CD4-positive, alpha-beta T cell (primary cell): Measurements from ENCODE around the gene CC2D1B. TPM values are rescaled to one million over a fixed set of nuclear protein-coding genes. Genes with fewer than 3 reads are reported as not detected.

Experiments
- ATAC-seq: fragments of 200-7000 bp; cut with Tn5 transposase; one replicate; pipeline ENCODE4 v1.10.0; 2022; ENCODE audit warnings: mild to moderate bottlenecking; ENCODE audit not compliant: poor library complexity
- CTCF ChIA-PET: fragments of 350-600 bp; sonication (Branson Sonifier 250); formaldehyde crosslinking; loops from one replicate; lab custom pipeline; 2021; ENCODE audit warnings: antibody characterized with exemption, inconsistent platforms; lab: Charles Lee
- POLR2A ChIA-PET: fragments of 350-600 bp; sonication (Branson Sonifier 250); formaldehyde crosslinking; loops from one replicate; lab custom pipeline; 2021; ENCODE audit warnings: antibody characterized with exemption, inconsistent platforms; lab: Charles Lee
- DNase-seq, 14 experiments: peaks; one replicate each; pipeline ENCODE4 v3.0.0-alpha.2; 2013 to 2020; ENCODE audit warnings: mixed read lengths in 2 of 14
- H3K27ac ChIP-seq, 2 donors: one replicate each; pipeline versions ENCODE4 v1.5.1 to v1.7.0; 2013; ENCODE audit warnings: low read length in 2 of 2, low read depth in 1 of 2, mild to moderate bottlenecking in 1 of 2
- H3K27me3 ChIP-seq, 2 experiments: 1 replicate in 1 of 2; 2 replicates in 1 of 2; pipeline versions ENCODE4 v1.6.1 to v1.7.0; 2013; ENCODE audit warnings: low read length in 2 of 2, control low read depth in 1 of 2, mild to moderate bottlenecking in 1 of 2, moderate library complexity in 1 of 2; ENCODE audit not compliant: insufficient read depth in 2 of 2, control insufficient read depth in 1 of 2
- H3K36me3 ChIP-seq: one replicate; pipeline ENCODE4 v1.6.1; 2013; ENCODE audit warnings: low read length, control low read depth; ENCODE audit not compliant: insufficient read depth
- H3K4me1 ChIP-seq: one replicate; pipeline ENCODE4 v1.6.1; 2013; ENCODE audit warnings: low read length, control low read depth; ENCODE audit not compliant: insufficient read depth
- H3K4me3 ChIP-seq: one replicate; pipeline ENCODE4 v1.5.1; 2013; ENCODE audit warnings: mild to moderate bottlenecking, low read length, moderate library complexity
- H3K9me3 ChIP-seq, 2 experiments: 1 replicate in 1 of 2; 2 replicates in 1 of 2; pipeline versions ENCODE4 v1.6.1 to v1.7.0; 2013; ENCODE audit warnings: low read length in 2 of 2, mild to moderate bottlenecking in 2 of 2, control low read depth in 1 of 2, moderate library complexity in 1 of 2; ENCODE audit not compliant: control insufficient read depth in 1 of 2, insufficient read depth in 1 of 2
- H3K27ac Mint-ChIP-seq: one replicate; pipeline ENCODE4 v1.8.0; 2020; ENCODE audit warnings: mixed read lengths
- H3K27me3 Mint-ChIP-seq: one replicate; pipeline ENCODE4 v1.8.0; 2021; ENCODE audit warnings: mixed read lengths
- H3K36me3 Mint-ChIP-seq: one replicate; pipeline ENCODE4 v1.8.0; 2021; ENCODE audit warnings: low read depth, mixed read lengths
- H3K4me1 Mint-ChIP-seq: one replicate; pipeline ENCODE4 v1.8.0; 2021; ENCODE audit warnings: low read depth, mixed read lengths
- H3K4me3 Mint-ChIP-seq: one replicate; pipeline ENCODE4 v1.8.0; 2020; ENCODE audit warnings: mild to moderate bottlenecking, mixed read lengths
- H3K9me3 Mint-ChIP-seq: one replicate; pipeline ENCODE4 v1.8.0; 2020; ENCODE audit warnings: mixed read lengths
- intact Hi-C, 2 experiments: fragments of 100-400 bp; cut with DNase I in 1 of 2; cut with micrococcal nuclease in 1 of 2; formaldehyde crosslinking; loops; one replicate each; pipeline versions ENCODE4 v1.15.1 to v1.9.0; 2023 to 2025; cut with DNase I, micrococcal nuclease
- total RNA-seq, 174 experiments: library from RNA in 2 of 174; stranded (reverse) in 2 of 174; gene quantifications; one replicate each; pipeline ENCODE4 v1.2.3 and lab custom pipeline; 2021 to 2026
- TF ChIP-seq, protein P1 (sequence below): fragments of 200-600 bp; IDR thresholded peaks from one replicate; pipeline ENCODE4 v1.8.0; 2022; ENCODE audit warnings: antibody characterized with exemption, mild to moderate bottlenecking

Gene CC2D1B
- total RNA-seq, 2 experiments from 2014 or later: 46.5 to 47.5 TPM

DNA sequence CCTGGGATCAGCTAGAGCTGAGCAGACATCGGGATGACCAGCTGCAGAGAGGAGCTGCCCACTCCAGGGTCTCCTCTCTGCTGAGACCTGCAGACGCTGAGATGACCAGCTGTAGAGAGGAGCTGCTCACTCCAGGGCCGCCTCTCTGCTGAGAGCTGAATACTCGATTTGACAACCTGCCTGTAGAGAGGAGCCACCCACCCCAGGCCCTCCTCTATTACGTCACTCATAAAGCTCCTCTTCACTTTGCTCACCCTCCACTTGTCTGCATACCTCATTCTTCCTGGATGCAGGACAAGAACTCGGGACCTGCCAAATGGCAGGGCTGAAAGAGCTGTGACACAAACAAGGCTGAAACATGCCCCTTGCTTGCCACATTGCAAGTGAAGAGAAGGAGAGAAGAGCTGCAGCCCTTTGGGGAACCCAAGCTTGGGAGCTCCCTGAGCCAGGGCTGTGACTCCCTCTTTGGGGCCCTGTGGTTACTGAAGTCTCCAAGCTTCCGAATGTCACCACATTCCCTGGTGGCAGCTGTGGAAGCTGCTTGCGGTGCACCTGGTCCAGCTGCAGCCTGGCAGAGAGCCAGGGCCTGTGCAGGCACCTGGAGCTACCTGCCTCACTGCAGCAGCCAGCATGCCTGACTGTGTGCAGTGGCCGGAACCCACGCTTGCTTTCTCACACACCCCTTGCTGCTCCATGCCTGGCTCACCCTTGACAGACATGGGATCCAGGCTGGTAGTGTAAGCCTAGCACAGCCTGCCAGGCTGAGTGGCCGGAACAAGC is 59.6 kb downstream of the CC2D1B start:
- DNase-seq (no peak), ATAC-seq (no peak)
- Histone ChIP-seq H3K4me1 (no peaks in the 10 kb centered on the region), H3K4me3 (no peak overlapping the region), H3K9me3 (no peaks in the 10 kb centered on the region), H3K27me3 (no peaks in the 10 kb centered on the region), H3K36me3 (peaks cover 3% of the 10 kb centered on the region), H3K27ac (no peak overlapping the region)
- Mint-ChIP-seq H3K27ac (no peak overlapping the region), H3K4me3 (no peak overlapping the region), H3K4me1 (no peaks in the 10 kb centered on the region), H3K9me3 (no peaks in the 10 kb centered on the region), H3K36me3 (peaks cover 29% of the 10 kb centered on the region), H3K27me3 (no peaks in the 10 kb centered on the region)
- ChIA-PET POLR2A (no interaction called here), CTCF (no interaction called here)
- intact Hi-C loops: no loop called here
- TF ChIP-seq, protein P1, sequence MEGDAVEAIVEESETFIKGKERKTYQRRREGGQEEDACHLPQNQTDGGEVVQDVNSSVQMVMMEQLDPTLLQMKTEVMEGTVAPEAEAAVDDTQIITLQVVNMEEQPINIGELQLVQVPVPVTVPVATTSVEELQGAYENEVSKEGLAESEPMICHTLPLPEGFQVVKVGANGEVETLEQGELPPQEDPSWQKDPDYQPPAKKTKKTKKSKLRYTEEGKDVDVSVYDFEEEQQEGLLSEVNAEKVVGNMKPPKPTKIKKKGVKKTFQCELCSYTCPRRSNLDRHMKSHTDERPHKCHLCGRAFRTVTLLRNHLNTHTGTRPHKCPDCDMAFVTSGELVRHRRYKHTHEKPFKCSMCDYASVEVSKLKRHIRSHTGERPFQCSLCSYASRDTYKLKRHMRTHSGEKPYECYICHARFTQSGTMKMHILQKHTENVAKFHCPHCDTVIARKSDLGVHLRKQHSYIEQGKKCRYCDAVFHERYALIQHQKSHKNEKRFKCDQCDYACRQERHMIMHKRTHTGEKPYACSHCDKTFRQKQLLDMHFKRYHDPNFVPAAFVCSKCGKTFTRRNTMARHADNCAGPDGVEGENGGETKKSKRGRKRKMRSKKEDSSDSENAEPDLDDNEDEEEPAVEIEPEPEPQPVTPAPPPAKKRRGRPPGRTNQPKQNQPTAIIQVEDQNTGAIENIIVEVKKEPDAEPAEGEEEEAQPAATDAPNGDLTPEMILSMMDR: no peak

DNA sequence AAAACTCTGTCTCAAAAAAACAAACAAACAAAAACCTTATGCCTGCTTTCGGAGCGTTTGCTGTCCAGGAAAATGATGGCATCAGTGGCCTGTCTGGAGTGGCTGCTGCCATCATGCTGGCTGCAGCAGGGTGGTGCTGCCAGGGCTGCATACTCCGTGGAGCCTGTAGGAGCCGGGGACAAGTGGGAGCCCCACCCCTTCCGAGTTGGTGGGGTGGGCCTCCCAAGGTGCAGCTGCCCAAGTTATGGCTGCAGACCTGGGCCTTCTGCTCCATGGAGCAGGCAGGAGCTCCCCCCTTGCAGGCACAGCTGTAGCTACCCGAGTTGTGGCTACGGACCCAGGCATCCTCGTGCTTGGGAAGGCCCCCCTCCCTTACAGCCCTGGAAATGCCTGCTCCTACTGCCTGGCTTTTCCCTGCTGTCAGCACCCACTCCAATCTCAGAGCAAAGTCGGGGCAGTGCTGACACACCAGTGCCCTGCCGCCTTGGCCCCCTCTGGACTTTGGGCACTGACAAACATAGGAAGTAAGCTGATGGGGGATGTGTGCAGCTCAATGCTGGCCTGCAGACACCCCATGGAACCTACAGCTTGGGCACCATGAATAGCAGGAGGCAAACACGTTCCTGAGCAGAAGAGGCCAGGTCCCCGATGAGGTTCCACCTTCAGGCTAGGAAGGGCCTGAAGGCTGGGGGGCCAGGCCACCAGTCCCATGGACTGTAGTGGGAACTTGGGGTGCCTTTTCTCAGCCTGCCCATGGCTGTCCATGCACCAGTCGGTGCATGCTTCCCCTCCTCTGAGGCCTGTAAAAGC is 60.4 kb downstream of the CC2D1B start:
- CTCF ChIA-PET: no interaction called here

More for the DNA sequence above, 60.4 kb downstream of the CC2D1B start:
- Mint-ChIP-seq H3K4me3 (no peak overlapping the region), H3K36me3 (peaks cover 29% of the 10 kb centered on the region), H3K9me3 (no peaks in the 10 kb centered on the region), H3K4me1 (no peaks in the 10 kb centered on the region), H3K27ac (no peak overlapping the region), H3K27me3 (no peaks in the 10 kb centered on the region)
- Histone ChIP-seq H3K9me3 (no peaks in the 10 kb centered on the region), H3K27me3 (no peaks in the 10 kb centered on the region), H3K27ac (no peak overlapping the region), H3K4me1 (no peaks in the 10 kb centered on the region), H3K36me3 (peaks cover 3% of the 10 kb centered on the region), H3K4me3 (no peak overlapping the region)
- ATAC-seq (no peak), DNase-seq (no peak)
- POLR2A ChIA-PET: no interaction called here
- TF ChIP-seq, protein P1: no peak
- intact Hi-C loops: no loop called here

Other genes starting within 250 kb of the CC2D1B start
- gene ZFYVE9, start 224.1 kb downstream of the CC2D1B start, total RNA-seq: 1 to 10 TPM; 5.4 to 6.1 TPM
- gene ORC1, start 38.2 kb upstream of the CC2D1B start, total RNA-seq: 1 to 10 TPM; 1.1 to 1.3 TPM
- 10 to 100 TPM; 56.2 to 63.6 TPM for gene PRPF38A, start 38.4 kb upstream of the CC2D1B start, total RNA-seq
- gene TUT4, start 186.9 kb upstream of the CC2D1B start, total RNA-seq: 100 to 1,000 TPM; 141 to 147 TPM
- 10 to 100 TPM; 11.7 to 12.5 TPM for gene GPX7, start 236.2 kb upstream of the CC2D1B start, total RNA-seq